ENCODE measurements around the gene ACACB.

DNA sequence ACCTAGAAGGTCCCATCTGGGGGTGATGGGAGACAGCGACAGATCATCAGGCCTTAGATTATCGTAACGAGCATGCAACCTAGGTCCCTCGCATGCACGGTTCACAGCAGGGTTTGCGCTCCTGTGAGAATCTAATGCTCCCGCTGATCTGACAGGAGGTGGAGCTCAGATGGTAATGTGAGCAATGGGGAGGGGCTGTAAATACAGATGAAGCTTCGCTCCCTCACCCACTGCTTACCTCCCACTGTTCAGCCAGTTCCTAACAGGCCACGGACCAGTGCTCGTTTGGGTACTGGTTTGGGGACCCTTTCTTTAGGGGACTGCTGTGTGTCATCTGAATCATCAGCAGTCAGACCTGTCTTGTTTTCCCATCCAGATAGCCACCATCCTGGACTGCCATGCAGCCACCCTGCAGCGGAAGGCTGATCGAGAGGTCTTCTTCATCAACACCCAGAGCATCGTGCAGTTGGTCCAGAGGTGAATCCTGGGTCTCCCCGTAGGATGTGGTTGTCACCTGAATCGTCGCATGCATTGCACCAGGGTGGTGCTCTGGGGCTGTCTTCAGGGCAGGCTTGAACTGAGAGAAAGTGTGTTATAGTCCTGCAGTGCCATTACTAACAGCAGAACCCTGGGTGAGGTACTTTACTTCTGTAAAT is 96.2 kb downstream of the ACACB start:
- TF ChIP-seq CTCF (conservative IDR thresholded peaks at IDR 0.05): no peak
- no peak for TF ChIP-seq ZFX (IDR thresholded peaks at IDR 0.05)
